Muscle layer of colon (tissue), 2 donors: Measurements from ENCODE around the gene SIRPA.

ENCODE experiments used
- H3K27ac ChIP-seq: one replicate; pipeline ENCODE4 v1.7.0; 2013; ENCODE audit warnings: low read depth, mild to moderate bottlenecking, low read length, moderate library complexity
- H3K27me3 ChIP-seq, 2 donors: one replicate each; pipeline ENCODE4 v1.7.0; 2013; ENCODE audit warnings: low read length in 2 of 2, mild to moderate bottlenecking in 2 of 2; ENCODE audit not compliant: insufficient read depth in 2 of 2, control insufficient read depth in 1 of 2
- H3K36me3 ChIP-seq: one replicate; pipeline ENCODE4 v1.7.0; 2013; ENCODE audit warnings: mild to moderate bottlenecking, low read length; ENCODE audit not compliant: insufficient read depth
- H3K4me1 ChIP-seq: one replicate; pipeline ENCODE4 v1.7.0; 2013; ENCODE audit warnings: mild to moderate bottlenecking, low read length; ENCODE audit not compliant: insufficient read depth
- H3K4me3 ChIP-seq, 2 donors: one replicate each; pipeline ENCODE4 v1.7.0; 2013; ENCODE audit warnings: low read length in 2 of 2, low read depth in 1 of 2, mild to moderate bottlenecking in 1 of 2, moderate library complexity in 1 of 2
- H3K9ac ChIP-seq: one replicate; pipeline ENCODE4 v1.7.0; 2013; ENCODE audit warnings: low read length
- H3K9me3 ChIP-seq: one replicate; pipeline ENCODE4 v1.7.0; 2013; ENCODE audit warnings: mild to moderate bottlenecking, low read length
- donor health status: abdominal sarcoma.
- donor health status: Adenocarcinoma of cecum.

SIRPA gene

DNA sequence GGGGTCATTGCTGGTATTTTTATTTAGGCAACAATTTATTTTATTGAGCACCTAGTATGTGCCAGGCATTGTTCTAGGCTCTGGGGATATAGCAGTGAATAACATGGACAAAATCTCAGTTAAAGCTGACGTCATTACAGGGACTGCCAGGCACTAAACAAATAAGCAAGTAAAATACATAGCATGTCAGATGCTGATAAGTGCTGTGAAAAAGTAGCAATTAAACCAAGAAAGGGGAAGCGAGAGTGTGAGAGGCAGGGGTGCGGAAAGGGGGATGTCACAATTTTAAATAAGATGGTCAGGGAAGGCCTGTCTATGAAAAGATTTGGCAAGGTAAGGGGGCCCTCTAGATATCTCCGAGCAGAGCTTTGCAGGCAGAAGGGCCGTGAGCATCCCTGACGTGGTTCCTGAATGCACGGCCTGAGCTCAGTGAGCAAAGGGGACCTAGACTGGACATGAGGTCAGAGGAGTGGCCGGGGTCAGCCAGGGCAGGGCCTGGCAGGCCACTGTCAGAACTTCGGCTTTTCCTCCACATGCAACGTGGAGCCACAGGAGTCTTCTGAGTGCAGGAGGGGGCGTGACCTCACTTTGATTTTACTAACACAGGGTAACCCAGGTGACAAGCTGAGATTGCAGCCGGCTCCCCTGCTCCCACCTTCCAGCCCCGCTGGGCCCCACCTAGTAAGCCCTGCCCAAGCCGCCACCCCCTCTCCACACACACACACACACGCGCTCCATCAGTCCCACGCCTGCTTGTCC lies 24.2 kb upstream of the SIRPA start:
- Histone ChIP-seq H3K4me3 (no peak overlapping the region), H3K9ac (no peak overlapping the region), H3K4me1 (no peaks in the 10 kb centered on the region), H3K27ac (no peak overlapping the region), H3K9me3 (no peaks in the 10 kb centered on the region), H3K27me3 (no peaks in the 10 kb centered on the region), H3K36me3 (no peaks in the 10 kb centered on the region)

GRCh38 chr20:1871807-1872458 lies 23.3 kb upstream of the SIRPA start:
- Histone ChIP-seq H3K4me3 (no peak overlapping the region), H3K9me3 (no peaks in the 10 kb centered on the region), H3K27me3 (no peaks in the 10 kb centered on the region), H3K27ac (no peak overlapping the region), H3K4me1 (no peaks in the 10 kb centered on the region), H3K9ac (no peak overlapping the region), H3K36me3 (no peaks in the 10 kb centered on the region)

GRCh38 chr20:1872459-1873097 lies 22.6 kb upstream of the SIRPA start:
- no peak overlapping the region for H3K9ac ChIP-seq
- H3K27me3 ChIP-seq = peaks cover 0 to 3% of the 10 kb centered on the region in 2 donors
- no peaks in the 10 kb centered on the region for H3K4me1 ChIP-seq
- H3K4me3 ChIP-seq = no peak overlapping the region
- no peak overlapping the region for H3K27ac ChIP-seq
- no peaks in the 10 kb centered on the region for H3K9me3 ChIP-seq
- H3K36me3 ChIP-seq = no peaks in the 10 kb centered on the region

DNA sequence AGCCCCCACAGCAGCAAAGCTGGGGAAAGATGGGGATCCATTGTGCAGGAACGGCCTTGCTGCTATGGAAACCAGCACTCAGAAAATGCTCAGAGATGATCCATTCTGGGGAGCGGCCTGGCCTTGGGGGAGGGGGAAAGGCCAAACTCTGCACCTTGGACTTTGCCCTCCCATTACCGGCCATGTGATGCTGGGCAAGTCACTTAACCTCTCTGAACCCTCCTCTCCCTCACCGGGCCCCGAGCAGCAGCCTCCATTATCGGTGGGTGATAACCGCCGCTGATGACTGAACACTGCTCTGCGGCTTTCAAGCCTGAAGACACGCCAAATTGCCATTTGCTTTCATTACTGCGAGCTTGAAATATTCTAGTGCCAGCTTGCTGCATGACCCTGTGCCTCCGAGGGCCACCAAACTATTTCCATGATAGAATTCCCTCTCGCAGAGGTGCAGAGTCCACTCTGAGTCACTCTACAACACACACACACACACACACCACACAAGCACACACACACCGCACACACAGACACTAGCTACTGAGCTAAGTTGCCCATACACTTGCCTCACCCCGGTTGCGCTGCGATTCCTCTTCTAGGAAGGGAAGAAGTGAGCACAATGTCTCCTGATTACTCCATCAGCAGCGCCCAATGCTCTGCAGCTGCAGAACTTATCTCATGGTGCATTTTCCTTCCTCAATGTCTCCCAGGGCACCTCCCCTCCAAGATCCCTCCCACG lies 20.6 kb upstream of the SIRPA start:
- no peaks in the 10 kb centered on the region for H3K4me1 ChIP-seq
- peaks cover 0 to 16% of the 10 kb centered on the region in 2 donors for H3K27me3 ChIP-seq
- no peak overlapping the region for H3K9ac ChIP-seq
- no peak overlapping the region for H3K27ac ChIP-seq
- H3K9me3 ChIP-seq = no peaks in the 10 kb centered on the region
- no peaks in the 10 kb centered on the region for H3K36me3 ChIP-seq
- H3K4me3 ChIP-seq = no peak overlapping the region

- H3K9ac ChIP-seq = no peak overlapping the region
- H3K27me3 ChIP-seq = peaks cover 0 to 19% of the 10 kb centered on the region in 2 donors
- H3K4me3 ChIP-seq = no peak overlapping the region
- H3K27ac ChIP-seq = no peak overlapping the region
- no peaks in the 10 kb centered on the region for H3K9me3 ChIP-seq
- no peaks in the 10 kb centered on the region for H3K4me1 ChIP-seq
- H3K36me3 ChIP-seq = no peaks in the 10 kb centered on the region
Measured at GRCh38 chr20:1875183-1875554, 20.0 kb upstream of the SIRPA start.

DNA sequence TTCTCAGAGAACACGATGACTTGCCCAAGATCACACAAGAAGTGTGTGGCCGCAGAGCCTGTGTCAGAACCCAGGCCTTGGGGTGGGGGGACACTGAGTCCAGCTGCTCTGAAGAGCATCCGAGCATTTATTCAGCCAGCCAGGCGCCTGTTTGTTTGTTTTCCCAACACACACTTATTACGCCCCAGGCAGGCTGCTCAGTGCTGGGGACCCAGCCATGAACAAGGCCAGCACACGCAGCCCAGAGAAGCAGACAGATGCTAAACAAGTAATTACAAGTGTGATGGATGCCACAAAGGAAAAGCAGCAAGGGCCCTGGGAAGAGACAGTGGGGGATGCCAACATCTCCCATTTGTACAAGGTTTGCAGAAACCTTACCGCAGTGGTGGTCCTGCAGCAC lies 19.4 kb upstream of the SIRPA start:
- Histone ChIP-seq H3K27ac (no peak overlapping the region), H3K9me3 (no peaks in the 10 kb centered on the region), H3K4me3 (no peak overlapping the region), H3K9ac (no peak overlapping the region), H3K36me3 (no peaks in the 10 kb centered on the region), H3K4me1 (no peaks in the 10 kb centered on the region), H3K27me3 (peaks cover 0 to 19% of the 10 kb centered on the region in 2 donors)

DNA sequence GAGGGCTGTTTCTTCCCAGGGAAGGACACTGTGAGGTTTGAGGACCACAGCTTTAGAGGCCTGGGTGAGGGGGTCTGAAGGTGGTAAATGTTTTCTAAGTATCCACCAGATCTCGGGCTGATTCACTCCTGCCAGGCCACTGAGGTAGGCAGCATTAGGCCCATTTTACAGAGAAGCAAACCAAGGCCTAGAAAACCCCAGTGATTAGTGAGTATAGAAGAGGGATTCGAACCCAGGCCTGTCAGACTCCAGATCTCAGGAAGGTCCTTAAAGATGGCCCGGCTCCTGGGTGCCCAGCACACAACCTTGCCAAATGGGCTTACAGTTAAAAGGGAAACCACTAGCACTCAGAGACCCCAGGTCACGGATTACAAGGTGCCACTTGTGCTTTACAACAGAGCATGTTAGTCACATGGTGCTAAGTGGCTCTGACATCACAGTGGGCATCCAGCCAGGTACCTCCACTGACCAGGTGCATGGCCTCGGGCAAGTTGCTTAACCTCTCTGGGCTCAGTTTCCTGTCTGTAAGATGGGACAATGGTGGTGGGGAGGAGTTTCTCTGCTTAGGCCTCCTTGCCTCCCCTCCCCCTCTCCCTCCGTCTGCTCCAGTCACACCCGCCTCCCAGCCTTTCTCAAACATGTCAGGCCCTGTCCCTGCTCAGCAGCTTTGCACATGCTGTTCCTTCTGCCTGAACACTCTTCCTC lies 18.8 kb upstream of the SIRPA start:
- Histone ChIP-seq H3K27me3 (peaks cover 0 to 19% of the 10 kb centered on the region in 2 donors), H3K27ac (no peak overlapping the region), H3K4me3 (no peak overlapping the region), H3K4me1 (peaks cover 4% of the 10 kb centered on the region), H3K9me3 (no peaks in the 10 kb centered on the region), H3K36me3 (no peaks in the 10 kb centered on the region), H3K9ac (no peak overlapping the region)

DNA sequence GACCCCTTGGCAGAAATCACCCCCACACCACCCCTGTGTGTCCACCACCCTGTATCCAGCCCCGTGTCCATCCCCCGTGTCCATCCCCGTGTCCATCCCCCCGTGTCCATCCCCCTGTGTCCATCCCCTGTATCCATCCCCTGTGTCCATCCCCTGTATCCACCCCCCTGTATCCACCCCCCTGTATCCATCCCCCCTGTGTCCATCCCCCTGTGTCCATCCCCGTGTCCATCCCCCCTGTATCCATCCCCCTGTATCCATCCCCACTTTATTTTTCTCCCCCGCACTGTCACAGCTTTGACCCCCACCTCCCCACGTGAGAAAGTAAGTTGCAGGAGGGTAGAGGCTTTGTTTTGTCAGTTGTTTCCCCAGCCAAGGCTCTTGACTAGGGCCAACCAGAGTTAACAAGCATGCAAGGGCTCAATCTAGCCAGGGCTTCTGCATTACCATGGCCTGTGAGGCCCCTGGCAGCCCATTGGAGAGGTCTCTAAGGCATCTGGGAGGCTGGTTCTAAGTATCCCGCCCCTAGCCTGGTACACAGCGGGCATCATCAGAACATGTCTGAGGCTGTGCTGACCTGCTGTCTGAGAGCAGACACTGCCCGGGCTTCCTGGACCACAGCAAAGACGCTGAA lies 18.1 kb upstream of the SIRPA start:
- H3K4me1 ChIP-seq = peaks cover 6% of the 10 kb centered on the region
- peaks cover 0 to 19% of the 10 kb centered on the region in 2 donors for H3K27me3 ChIP-seq
- no peak overlapping the region for H3K27ac ChIP-seq
- H3K9ac ChIP-seq = no peak overlapping the region
- no peaks in the 10 kb centered on the region for H3K9me3 ChIP-seq
- no peaks in the 10 kb centered on the region for H3K36me3 ChIP-seq
- no peak overlapping the region for H3K4me3 ChIP-seq

DNA sequence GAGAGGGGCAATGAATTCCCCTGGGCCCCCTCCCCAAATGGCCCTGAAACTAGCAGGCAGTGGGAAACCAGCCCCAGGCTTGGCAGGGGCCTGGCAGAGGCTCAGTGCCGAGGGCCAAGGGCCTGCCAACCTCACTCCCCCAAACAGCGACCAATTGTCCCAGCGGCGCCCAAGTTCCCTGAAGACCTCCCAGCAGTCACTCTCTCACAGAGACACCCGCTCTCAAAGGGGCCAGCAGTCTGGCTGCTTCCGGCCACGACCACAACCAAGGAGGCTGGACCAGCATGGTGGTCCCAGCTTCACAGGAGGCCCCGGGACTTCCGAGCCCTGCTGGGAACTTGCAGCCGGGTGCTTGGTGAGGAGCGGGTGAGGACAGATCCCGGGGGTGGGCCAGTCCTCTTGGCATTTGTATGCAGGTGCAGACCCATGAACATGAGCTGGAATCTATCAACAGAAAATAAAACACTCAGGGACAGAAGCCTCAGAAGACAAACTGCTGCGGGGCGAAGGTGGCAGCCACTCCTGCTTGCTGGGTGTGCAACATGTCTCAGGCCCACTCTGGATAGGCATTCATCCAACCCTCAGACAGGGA lies 17.5 kb upstream of the SIRPA start:
- no peak overlapping the region for H3K9ac ChIP-seq
- H3K4me1 ChIP-seq = peaks cover 6% of the 10 kb centered on the region
- peaks cover 0 to 19% of the 10 kb centered on the region in 2 donors for H3K27me3 ChIP-seq
- no peak overlapping the region for H3K27ac ChIP-seq
- H3K36me3 ChIP-seq = no peaks in the 10 kb centered on the region
- H3K4me3 ChIP-seq = no peak overlapping the region
- H3K9me3 ChIP-seq = no peaks in the 10 kb centered on the region

GRCh38 chr20:1879369-1879768 lies 15.8 kb upstream of the SIRPA start:
- Histone ChIP-seq H3K27me3 (peaks cover 0 to 19% of the 10 kb centered on the region in 2 donors), H3K4me1 (peaks cover 18% of the 10 kb centered on the region)

More at GRCh38 chr20:1879369-1879768, 15.8 kb upstream of the SIRPA start:
- Histone ChIP-seq H3K36me3 (no peaks in the 10 kb centered on the region), H3K4me3 (no peak overlapping the region), H3K27ac (no peak overlapping the region), H3K9me3 (no peaks in the 10 kb centered on the region), H3K9ac (no peak overlapping the region)
